HG03432 (cell line): ENCODE results near the gene CPB2.

Experiments
- ATAC-seq: cut with Tn5 transposase; IDR thresholded peaks from one replicate; pipeline ENCODE4 v1.9.1; 2021; ENCODE audit warnings: mild to moderate bottlenecking, moderate library complexity; ENCODE audit not compliant: unreplicated experiment

CPB2 gene

DNA sequence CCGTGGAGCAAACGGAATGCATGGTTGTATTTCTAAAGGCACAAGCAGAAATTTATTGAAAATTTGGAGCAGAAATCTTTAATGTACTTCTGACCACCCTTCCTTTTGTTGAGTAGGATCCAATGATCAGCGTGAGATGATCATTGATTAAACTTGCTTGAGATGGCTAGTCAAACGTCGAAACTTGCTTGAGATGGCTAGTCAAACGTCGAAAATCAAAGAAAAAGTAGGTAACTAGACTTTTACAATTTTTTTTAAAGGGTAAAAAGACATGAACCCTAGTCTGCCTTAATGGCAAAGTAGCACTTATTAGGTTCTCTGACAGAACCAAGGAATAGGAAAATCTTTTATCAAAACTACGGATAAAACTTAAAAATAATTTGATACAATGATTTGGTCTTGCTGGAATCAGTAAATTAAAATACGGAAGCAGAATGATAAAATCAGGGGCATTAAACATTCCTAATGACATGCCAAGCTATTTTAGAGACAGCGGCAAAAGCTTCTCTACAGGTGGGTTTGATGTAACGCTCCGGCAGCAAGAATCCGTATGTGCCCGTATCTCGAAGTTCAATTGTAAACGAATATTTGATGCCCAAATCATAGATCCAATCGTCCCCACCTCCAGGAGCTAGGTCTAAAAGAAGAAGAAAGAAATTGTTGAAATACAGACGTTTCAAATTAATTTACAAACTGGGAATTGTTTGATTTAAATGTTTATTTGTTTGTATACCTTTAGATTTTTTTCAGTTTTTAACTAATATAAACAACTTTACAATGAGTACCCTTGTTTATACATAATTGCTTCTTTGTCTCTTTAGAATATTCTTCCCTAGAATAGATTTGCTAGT, 51.4 kb downstream of the CPB2 start:
- ATAC-seq, result no peak

DNA sequence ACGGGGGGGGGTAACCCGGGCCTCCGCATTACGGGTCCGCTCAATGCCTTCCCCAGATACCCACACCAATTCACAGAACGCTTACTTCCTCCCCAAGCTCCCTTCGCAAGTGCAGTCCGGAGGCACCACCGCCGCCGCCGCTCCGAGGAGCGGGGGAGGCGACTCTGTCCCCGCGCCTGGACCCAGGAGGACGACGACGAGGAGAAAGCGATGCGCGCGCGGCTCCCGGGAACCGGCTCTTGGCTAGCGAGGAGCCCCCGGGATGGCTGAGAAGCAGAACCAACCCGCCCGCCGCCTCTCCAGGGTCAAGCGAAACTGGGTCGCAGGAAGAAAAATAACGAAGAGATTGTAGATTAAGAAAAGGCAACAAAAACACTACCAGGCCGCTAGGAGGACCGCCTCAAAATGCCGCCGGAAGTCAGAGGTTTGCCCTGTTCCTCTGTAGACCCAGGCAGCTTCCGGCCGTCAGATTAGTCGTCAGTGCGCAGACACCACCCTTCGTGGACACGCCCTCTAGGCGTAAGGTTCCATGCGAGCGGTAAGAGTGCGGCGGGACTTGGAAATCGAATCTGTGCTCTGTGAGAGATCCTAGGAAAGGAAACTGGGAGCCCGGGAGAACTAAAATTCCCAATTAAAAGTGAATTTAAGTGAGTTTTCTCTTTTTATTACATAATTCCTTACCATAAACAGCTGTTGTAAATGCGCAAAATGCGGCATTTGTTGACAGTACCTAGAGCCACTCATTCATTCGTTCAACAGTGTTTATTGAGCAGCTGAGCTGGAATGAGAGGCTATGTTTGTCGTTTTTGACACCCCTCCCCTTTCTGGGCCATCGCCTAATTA, 52.3 kb downstream of the CPB2 start, which contains the start of gene ZC3H13:
Gene ZC3H13, minus strand, starts transcription at position 428 of the 843 bp plus-strand sequence. CDS start 7,239 bp downstream, outside the sequence.
- peak; percentile 99 for ATAC-seq

- no peak for ATAC-seq
Measured at GRCh38 chr13:46051968-46052318, 52.9 kb downstream of the CPB2 start.

GRCh38 chr13:46050771-46051170, 54.1 kb downstream of the CPB2 start:
- no peak for ATAC-seq

- no peak for ATAC-seq
Measured at GRCh38 chr13:46045424-46045823, 59.4 kb downstream of the CPB2 start.

DNA sequence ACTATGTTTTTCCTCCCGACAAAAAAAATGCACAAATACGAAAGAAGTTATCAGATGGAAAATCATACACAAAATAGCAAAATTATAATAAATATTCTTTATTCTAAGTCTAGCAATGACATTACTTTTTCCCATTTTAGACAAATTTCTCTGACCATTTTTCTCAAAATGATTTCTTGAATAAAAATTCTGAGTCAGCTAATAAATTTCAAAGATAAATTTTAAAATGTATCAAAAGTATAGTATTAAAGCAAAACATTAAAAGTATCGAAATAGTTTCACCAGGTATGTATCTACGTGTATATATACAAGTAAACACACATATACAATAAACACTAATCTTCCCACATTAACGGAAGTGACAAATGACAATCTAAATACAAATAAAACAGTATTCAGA, 61.2 kb downstream of the CPB2 start:
- no peak for ATAC-seq

GRCh38 chr13:46041419-46041839, 63.4 kb downstream of the CPB2 start:
- no peak for ATAC-seq

DNA sequence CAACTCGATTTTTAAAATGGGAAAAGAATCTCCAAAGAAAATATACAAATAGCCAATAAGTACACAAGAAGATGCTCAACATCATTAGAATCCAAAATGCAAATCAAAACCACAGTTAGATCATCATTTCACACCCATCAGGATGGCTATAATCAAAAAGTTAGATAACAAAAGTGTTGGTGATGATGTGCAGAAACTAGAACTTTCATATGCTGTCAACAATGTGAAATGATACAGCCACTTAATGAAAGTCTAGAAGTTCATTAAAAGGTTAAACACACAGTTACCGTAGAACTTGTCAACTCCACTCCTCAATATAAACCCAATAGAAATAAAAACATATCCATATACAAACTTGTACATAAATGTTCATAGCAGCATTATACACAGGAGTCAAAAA, 64.1 kb downstream of the CPB2 start:
- no peak for ATAC-seq

- ATAC-seq, result no peak
Measured at GRCh38 chr13:46039411-46040182, 65.2 kb downstream of the CPB2 start.

- ATAC-seq, result no peak
Measured at GRCh38 chr13:46038296-46038695, 66.5 kb downstream of the CPB2 start.

DNA sequence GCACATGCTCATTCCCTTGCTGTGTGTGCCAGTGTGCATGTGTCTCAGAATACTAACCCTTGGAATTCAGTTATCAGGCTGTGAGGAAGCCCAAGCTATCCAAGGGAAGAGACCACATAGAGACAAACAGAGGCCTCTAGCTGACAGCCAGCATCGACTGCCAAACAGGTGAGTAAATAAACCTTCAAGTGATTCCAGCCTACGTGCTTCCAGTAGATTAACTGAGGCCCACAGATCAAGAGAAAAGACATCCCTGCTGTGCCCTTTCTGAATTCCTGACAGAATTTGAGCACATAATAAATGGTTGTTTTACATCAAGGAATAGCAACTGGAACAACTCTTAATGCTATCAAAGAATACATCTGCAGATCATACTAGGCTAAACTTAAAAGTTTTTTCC, 69.8 kb downstream of the CPB2 start:
- ATAC-seq, result no peak

- ATAC-seq, result no peak
Measured at GRCh38 chr13:46032341-46032740, 72.5 kb downstream of the CPB2 start.

- no peak for ATAC-seq
Measured at GRCh38 chr13:46031581-46032263, 73.1 kb downstream of the CPB2 start.

GRCh38 chr13:46025157-46025556, 79.7 kb downstream of the CPB2 start:
- no peak for ATAC-seq

DNA sequence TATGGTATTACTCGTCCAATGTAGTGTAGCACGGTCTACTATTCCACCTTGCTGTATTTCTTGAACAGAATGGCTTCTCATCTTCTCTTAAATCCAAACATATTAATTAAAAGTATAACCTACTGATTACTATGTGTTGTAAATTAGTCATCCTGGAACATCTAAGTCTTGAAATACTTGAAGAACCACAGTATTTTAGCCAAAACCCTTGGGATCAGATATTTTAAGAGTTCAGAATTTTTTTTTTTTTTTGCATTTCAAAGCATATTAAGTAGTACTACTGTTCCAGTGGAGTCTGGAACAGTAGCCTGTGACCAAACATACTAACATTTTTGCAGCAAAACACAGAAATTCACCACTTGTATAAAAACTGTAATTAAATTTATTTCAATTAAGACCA, 82.4 kb downstream of the CPB2 start:
- no peak for ATAC-seq

DNA sequence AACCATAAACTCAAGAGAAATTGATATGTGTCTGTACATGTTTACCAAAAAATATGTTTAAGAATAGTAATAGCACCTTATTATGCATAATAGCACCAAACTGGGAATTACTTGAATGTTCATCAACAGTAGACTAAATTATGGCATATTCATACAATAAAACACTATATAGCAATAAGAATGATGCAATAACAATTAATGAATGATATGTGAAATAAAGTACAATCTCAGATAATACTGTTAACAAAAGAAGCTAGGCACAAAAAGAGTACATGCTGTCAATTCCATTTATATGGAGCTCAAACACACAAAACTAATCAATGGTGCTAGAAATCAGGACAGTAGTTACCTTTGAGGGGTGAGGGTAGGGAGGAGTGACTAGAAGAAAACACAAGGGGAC, 88.6 kb downstream of the CPB2 start:
- ATAC-seq, result no peak

- no peak for ATAC-seq
Measured at GRCh38 chr13:46015366-46015765, 89.5 kb downstream of the CPB2 start.

- no peak for ATAC-seq
Measured at GRCh38 chr13:46012404-46012803, 92.4 kb downstream of the CPB2 start.

GRCh38 chr13:46010148-46010547, 94.7 kb downstream of the CPB2 start:
- ATAC-seq, result no peak

- no peak for ATAC-seq
Measured at GRCh38 chr13:46008631-46009030, 96.2 kb downstream of the CPB2 start.
